ENCODE results near the gene HDLBP. TPM values are rescaled to one million over a fixed set of nuclear protein-coding genes. Genes with fewer than 3 reads are reported as not detected.

Gene HDLBP
- total and polyA plus RNA-seq, 10 donors: 46.1 to 333 (median 244) TPM

DNA sequence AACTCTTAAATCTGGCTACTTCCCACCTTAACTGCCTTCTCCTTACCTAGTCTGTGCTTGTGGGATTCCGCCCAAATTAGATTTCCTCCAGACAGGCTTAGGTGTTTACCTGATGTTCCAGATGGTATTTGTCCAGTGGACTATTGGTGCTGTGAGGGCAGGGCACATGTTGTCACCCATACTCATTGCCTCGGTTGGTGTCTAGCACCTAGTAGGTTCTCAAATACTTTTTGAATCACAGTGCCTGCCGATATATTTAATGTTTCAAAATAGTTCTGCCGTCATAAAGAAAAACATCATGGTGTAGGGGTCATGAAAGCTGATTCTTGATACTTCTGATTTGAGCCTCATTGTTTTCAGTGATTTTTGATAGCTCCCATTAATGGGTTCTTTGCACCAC is 1.4 kb upstream of the HDLBP start:
- peak overlapping the region; percentile 58 to 87 (median 82) for H3K4me3 ChIP-seq
- no peaks in the 10 kb centered on the region for H3K9me3 ChIP-seq
- peaks cover 54 to 85% (median 78%) of the 10 kb centered on the region in 6 donors for H3K4me1 ChIP-seq
- peaks cover 0 to 10% (median 0%) of the 10 kb centered on the region in 6 donors for H3K36me3 ChIP-seq
- peak overlapping the region; percentile 92 to 100 (median 98) for H3K27ac ChIP-seq
- H3K27me3 ChIP-seq (replicated peaks in 1 of 7): no peaks in the 10 kb centered on the region
- TF ChIP-seq, protein P1, sequence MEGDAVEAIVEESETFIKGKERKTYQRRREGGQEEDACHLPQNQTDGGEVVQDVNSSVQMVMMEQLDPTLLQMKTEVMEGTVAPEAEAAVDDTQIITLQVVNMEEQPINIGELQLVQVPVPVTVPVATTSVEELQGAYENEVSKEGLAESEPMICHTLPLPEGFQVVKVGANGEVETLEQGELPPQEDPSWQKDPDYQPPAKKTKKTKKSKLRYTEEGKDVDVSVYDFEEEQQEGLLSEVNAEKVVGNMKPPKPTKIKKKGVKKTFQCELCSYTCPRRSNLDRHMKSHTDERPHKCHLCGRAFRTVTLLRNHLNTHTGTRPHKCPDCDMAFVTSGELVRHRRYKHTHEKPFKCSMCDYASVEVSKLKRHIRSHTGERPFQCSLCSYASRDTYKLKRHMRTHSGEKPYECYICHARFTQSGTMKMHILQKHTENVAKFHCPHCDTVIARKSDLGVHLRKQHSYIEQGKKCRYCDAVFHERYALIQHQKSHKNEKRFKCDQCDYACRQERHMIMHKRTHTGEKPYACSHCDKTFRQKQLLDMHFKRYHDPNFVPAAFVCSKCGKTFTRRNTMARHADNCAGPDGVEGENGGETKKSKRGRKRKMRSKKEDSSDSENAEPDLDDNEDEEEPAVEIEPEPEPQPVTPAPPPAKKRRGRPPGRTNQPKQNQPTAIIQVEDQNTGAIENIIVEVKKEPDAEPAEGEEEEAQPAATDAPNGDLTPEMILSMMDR (IDR thresholded peaks at IDR 0.05 in 8 of 11, conservative IDR thresholded peaks at IDR 0.05 in 3 of 11): no peak
- TF ChIP-seq POLR2A (IDR thresholded peaks at IDR 0.05) (no peak), POLR2AphosphoS5 (IDR thresholded peaks at IDR 0.05) (no peak)
- 14 to 22% (median 20%) methylated on average over 4 of the region's 4 CpGs for WGBS, 5 donors
- intact Hi-C loops (cut with DNase I; ENCODE audit: low total_unique reads): no loop called here
- no peak for DNase-seq

DNA sequence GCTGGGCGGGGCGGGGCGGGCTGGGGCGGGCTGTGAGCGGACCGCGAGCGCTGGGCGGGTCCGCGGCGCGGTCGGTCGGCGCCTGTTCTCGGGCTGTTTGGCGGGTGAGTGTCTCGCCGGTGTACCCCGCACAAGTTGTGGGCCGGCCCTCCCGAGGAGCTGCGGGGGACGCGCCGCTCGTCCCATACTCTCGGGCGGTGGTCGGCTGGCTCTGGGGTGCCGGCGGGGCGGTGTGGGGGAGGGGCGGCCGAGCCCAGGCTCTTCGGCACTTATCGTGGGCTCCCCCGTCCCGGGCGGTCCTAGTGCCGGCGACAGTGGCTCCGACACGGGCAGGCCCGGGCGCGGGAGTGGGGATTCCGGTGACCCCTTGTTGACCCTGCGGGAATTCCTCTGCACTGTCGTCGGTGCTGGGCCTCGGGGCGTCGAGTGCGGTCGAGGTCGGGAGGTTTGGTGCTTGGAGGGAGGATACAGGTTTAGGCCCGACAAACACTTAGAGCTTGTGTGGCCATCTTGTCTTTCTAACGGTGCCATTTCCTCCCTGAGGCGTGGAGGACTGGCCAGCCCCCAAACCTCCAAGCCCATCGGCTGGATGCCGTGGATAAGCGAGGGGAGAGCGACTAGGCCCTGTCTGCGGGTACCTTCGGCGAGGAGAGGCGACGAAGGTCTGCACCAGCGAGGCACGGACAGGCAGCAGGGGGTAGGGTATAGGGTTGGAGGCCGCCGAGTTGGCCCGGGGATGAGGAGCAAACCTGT is 583 bp upstream of the HDLBP start, which contains the start of gene SEPTIN2:
Gene SEPTIN2, plus strand, starts transcription at position 47 of the 753 bp plus-strand sequence. CDS start 8,308 bp downstream, outside the sequence.
- DNase-seq: peak; percentile 98
- Histone ChIP-seq H3K9me3 (no peaks in the 10 kb centered on the region), H3K4me1 (peaks cover 50 to 85% (median 78%) of the 10 kb centered on the region in 6 donors), H3K27ac (peak within 1 kb of the TSS; percentile 92 to 100 (median 98)), H3K36me3 (peaks cover 0 to 10% (median 0%) of the 10 kb centered on the region in 6 donors), H3K27me3 (replicated peaks in 1 of 7) (no peaks in the 10 kb centered on the region), H3K4me3 (peak within 1 kb of the TSS; percentile 58 to 87 (median 82))
- TF ChIP-seq POLR2AphosphoS5 (IDR thresholded peaks at IDR 0.05) (peak; percentile 78 to 87 (median 82)), POLR2A (IDR thresholded peaks at IDR 0.05) (peak in 1 of 3 donors; percentile 71)
- TF ChIP-seq, protein P1 (IDR thresholded peaks at IDR 0.05 in 8 of 11, conservative IDR thresholded peaks at IDR 0.05 in 3 of 11): no peak
- intact Hi-C loops (cut with DNase I; ENCODE audit: low total_unique reads): no loop called here
- WGBS, 5 donors: 0 to 1% (median 1%) methylated on average over 14 to 75 of the region's 75 CpGs

DNA sequence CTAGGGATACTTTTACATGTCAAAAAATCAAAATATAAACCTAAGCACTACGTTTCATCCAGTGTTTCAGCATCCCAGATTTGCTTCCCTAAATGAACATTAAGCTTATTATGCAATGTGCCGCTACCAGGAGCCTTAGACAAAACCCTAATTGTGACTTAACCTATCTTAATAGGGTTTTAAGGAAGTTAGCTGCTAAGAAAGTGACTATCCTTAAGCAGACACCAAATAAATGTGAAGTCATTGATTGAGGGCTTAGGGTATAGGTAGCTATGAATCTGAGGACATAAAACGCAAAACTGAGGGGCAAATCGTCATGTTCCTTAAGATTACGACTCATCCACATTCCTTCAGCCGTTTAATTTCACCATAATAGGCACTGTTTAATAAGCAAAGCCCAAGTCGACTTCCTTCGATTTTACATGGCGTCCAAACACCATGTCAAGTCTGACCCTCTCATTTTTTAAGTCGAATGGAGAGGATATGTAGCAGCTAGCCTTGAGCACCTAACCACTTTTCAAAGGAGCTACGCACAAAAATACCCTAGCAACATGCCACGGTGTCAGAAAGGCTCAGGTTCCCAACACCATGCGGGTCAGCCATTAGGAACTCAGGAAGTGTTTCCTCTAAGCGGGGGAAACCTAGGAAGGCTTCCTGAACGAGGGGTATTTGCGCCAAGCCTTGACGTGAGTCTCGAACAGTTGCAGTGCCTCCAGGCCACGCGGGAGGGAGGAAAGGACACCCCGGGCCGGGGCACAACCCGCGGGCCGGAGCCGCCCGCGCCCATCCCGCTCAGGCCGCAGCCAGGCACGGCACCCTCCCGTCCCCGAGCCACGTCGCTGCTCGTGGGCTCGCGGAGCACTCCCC is 1.0 kb downstream of the HDLBP start:
- TF ChIP-seq, protein P1 (IDR thresholded peaks at IDR 0.05 in 8 of 11, conservative IDR thresholded peaks at IDR 0.05 in 3 of 11): no peak
- TF ChIP-seq POLR2AphosphoS5 (IDR thresholded peaks at IDR 0.05): no peak
- no peak for TF ChIP-seq POLR2A (IDR thresholded peaks at IDR 0.05)
- WGBS, 5 donors: 2 to 5% (median 3%) methylated on average over 17 to 38 of the region's 38 CpGs
- no peak for DNase-seq
- no peaks in the 10 kb centered on the region for H3K27me3 ChIP-seq (replicated peaks in 1 of 7)
- H3K4me1 ChIP-seq: peaks cover 52 to 85% (median 78%) of the 10 kb centered on the region in 6 donors
- peak overlapping the region; percentile 92 to 100 (median 98) for H3K27ac ChIP-seq
- intact Hi-C loops (cut with DNase I; ENCODE audit: low total_unique reads): no loop called here
- H3K9me3 ChIP-seq: no peaks in the 10 kb centered on the region
- peak overlapping the region; percentile 41 to 87 (median 80) for H3K4me3 ChIP-seq
- H3K36me3 ChIP-seq: peaks cover 0 to 2% (median 0%) of the 10 kb centered on the region in 6 donors

Data from spleen (tissue), 11 donors.